ENCODE data around the gene MTMR3.

MTMR3 gene

DNA sequence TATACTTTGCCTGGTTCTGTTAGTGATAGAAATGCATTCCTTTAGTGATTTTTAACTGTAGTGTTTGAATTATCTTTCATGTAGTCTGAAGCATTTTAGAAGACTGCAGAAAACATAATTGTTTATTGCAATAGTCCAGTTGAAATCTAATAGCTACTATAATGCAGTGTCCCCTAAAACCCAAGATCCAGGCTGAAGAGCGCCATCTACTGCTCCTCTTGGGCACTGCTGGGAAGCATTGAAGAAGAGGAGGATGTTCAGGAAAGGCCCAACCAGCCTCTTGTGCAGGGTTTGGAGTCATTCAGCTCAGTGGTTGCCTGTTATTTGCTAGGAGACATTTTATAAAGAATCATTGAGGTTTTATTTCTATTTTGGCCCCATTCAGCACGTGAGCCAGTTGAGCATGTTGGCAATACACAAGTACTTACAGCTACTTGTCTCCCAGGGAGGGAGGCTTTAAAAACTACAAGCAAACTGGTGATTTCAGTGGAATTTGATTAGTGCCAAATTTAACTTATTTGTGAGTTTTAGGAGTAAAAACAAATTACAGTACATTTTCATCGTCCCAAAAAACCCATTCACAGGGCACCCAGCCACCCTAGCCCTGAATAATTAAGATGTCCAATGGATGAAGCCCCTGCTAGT lies 122.4 kb downstream of the MTMR3 start:
- H2BK12ac ChIP-seq (ENCODE audit: low read length in 2 of 2): no peak overlapping the region
- peaks cover 6% of the 10 kb centered on the region for H3K4me1 ChIP-seq (ENCODE audit: control insufficient read depth, insufficient read depth, low read depth, low read length)
- H3K4me2 ChIP-seq (ENCODE audit: low read length, poor library complexity, severe bottlenecking): no peak overlapping the region
- H3K9ac ChIP-seq (ENCODE audit: low read length): no peak overlapping the region
- DNase-seq: peak; percentile 74
- no peak overlapping the region for H2BK15ac ChIP-seq (ENCODE audit: low read depth, poor library complexity, severe bottlenecking)
- no peak overlapping the region for H2AK5ac ChIP-seq (ENCODE audit: low read length, severe bottlenecking)
- H3K18ac ChIP-seq (ENCODE audit: low read depth in 1 of 2, low read length in 2 of 2): no peak overlapping the region
- H3K23ac ChIP-seq (ENCODE audit: low read length in 2 of 2): no peak overlapping the region
- no peak overlapping the region for H2BK120ac ChIP-seq (ENCODE audit: low read depth, low read length)
- no peak overlapping the region for H3K14ac ChIP-seq (ENCODE audit: low read length in 2 of 2)
- H3K9me3 ChIP-seq (ENCODE audit: control insufficient read depth, low read length): no peaks in the 10 kb centered on the region
- H4K91ac ChIP-seq (ENCODE audit: low read length): no peak overlapping the region
- H4K8ac ChIP-seq (ENCODE audit: low read length): no peak overlapping the region
- peaks cover 20 to 61% of the 10 kb centered on the region in 2 experiments for H3K36me3 ChIP-seq (ENCODE audit: control insufficient read depth in 1 of 2, insufficient read depth in 2 of 2, low read depth in 1 of 2, low read length in 2 of 2)
- H3K79me1 ChIP-seq (replicated peaks; ENCODE audit: low read length, poor library complexity, severe bottlenecking): peaks cover 26% of the 10 kb centered on the region
- H2BK5ac ChIP-seq (ENCODE audit: low read depth, low read length, poor library complexity, severe bottlenecking): no peak overlapping the region
- 28% methylated on average over 3 of the region's 3 CpGs for WGBS
- H2AFZ ChIP-seq (ENCODE audit: low read depth, low read length): no peak overlapping the region
- no peak overlapping the region for H3K4me3 ChIP-seq (ENCODE audit: insufficient read depth in 1 of 2, low read depth in 1 of 2, low read length in 2 of 2)
- H3K27ac ChIP-seq (ENCODE audit: low read length, poor library complexity, severe bottlenecking): no peak overlapping the region
- H3K27me3 ChIP-seq (ENCODE audit: control insufficient read depth in 1 of 2, insufficient read depth in 1 of 2, low read length in 2 of 2): no peaks in the 10 kb centered on the region
- no peak overlapping the region for H3K4ac ChIP-seq (ENCODE audit: low read depth in 1 of 2, low read length in 2 of 2)

DNA sequence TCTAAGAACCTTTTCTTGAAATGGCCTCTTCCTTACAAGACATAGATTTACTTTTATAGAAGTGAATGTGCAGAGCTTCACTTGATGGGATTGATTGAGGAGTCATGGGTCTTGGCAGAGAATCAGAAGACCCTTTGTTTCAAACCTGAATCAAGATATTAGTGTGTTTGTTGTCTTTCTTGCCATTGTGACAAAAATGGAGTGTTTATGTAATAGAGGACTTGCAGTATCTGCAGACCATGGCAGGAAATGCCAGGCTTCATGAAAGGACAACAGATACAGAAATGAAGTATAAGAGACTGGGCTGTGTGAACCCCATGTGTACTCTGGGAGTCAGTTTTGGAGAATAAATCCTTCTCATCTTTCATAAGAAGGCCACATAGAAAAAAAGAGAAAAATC lies 124.4 kb downstream of the MTMR3 start:
- Histone ChIP-seq H2AK5ac (ENCODE audit: low read length, severe bottlenecking) (no peak overlapping the region), H3K18ac (ENCODE audit: low read depth in 1 of 2, low read length in 2 of 2) (no peak overlapping the region), H2BK120ac (ENCODE audit: low read depth, low read length) (no peak overlapping the region), H3K9me3 (ENCODE audit: control insufficient read depth, low read length) (no peaks in the 10 kb centered on the region), H4K91ac (ENCODE audit: low read length) (no peak overlapping the region), H2BK12ac (ENCODE audit: low read length in 2 of 2) (no peak overlapping the region), H3K4me3 (ENCODE audit: insufficient read depth in 1 of 2, low read depth in 1 of 2, low read length in 2 of 2) (no peak overlapping the region), H3K79me1 (replicated peaks; ENCODE audit: low read length, poor library complexity, severe bottlenecking) (peaks cover 23% of the 10 kb centered on the region), H3K14ac (ENCODE audit: low read length in 2 of 2) (no peak overlapping the region), H3K23ac (ENCODE audit: low read length in 2 of 2) (no peak overlapping the region), H3K4ac (ENCODE audit: low read depth in 1 of 2, low read length in 2 of 2) (no peak overlapping the region), H3K9ac (ENCODE audit: low read length) (no peak overlapping the region), H2AFZ (ENCODE audit: low read depth, low read length) (no peak overlapping the region), H3K27ac (ENCODE audit: low read length, poor library complexity, severe bottlenecking) (no peak overlapping the region), H3K36me3 (ENCODE audit: control insufficient read depth in 1 of 2, insufficient read depth in 2 of 2, low read depth in 1 of 2, low read length in 2 of 2) (peaks cover 23 to 58% of the 10 kb centered on the region in 2 experiments), H4K8ac (ENCODE audit: low read length) (no peak overlapping the region), H2BK5ac (ENCODE audit: low read depth, low read length, poor library complexity, severe bottlenecking) (no peak overlapping the region), H3K4me1 (ENCODE audit: control insufficient read depth, insufficient read depth, low read depth, low read length) (peaks cover 4% of the 10 kb centered on the region), H2BK15ac (ENCODE audit: low read depth, poor library complexity, severe bottlenecking) (no peak overlapping the region), H3K27me3 (ENCODE audit: control insufficient read depth in 1 of 2, insufficient read depth in 1 of 2, low read length in 2 of 2) (no peaks in the 10 kb centered on the region), H3K4me2 (ENCODE audit: low read length, poor library complexity, severe bottlenecking) (no peak overlapping the region)
- DNase-seq: no peak

DNA sequence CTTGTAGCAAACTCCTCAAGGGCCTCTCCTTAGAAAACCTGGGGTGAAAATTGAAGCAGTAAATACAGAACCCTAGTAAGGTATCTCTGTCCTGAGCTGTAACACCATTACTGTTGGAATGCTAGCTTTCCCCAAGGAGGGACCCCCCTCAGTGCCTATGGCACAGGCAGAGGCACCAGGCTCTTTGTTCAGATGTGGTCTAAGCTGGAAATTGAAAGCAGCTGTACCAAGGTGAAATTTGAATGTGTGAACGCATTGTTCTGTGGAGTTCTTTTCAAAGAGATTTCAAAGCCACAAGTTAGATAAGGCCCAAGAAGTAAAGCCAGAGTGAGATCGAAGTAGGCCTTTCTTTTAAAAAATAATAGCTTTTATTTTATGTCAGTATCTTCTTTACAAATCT lies 125.4 kb downstream of the MTMR3 start:
- no peak overlapping the region for H3K4me2 ChIP-seq (ENCODE audit: low read length, poor library complexity, severe bottlenecking)
- no peak overlapping the region for H2AK5ac ChIP-seq (ENCODE audit: low read length, severe bottlenecking)
- H2BK5ac ChIP-seq (ENCODE audit: low read depth, low read length, poor library complexity, severe bottlenecking): no peak overlapping the region
- H3K9ac ChIP-seq (ENCODE audit: low read length): peak overlapping the region; percentile 63
- peaks cover 19% of the 10 kb centered on the region for H3K79me1 ChIP-seq (replicated peaks; ENCODE audit: low read length, poor library complexity, severe bottlenecking)
- peaks cover 25 to 58% of the 10 kb centered on the region in 2 experiments for H3K36me3 ChIP-seq (ENCODE audit: control insufficient read depth in 1 of 2, insufficient read depth in 2 of 2, low read depth in 1 of 2, low read length in 2 of 2)
- H2AFZ ChIP-seq (ENCODE audit: low read depth, low read length): no peak overlapping the region
- H3K4me1 ChIP-seq (ENCODE audit: control insufficient read depth, insufficient read depth, low read depth, low read length): peaks cover 4% of the 10 kb centered on the region
- no peak for DNase-seq
- H2BK120ac ChIP-seq (ENCODE audit: low read depth, low read length): no peak overlapping the region
- no peak overlapping the region for H3K18ac ChIP-seq (ENCODE audit: low read depth in 1 of 2, low read length in 2 of 2)
- H4K91ac ChIP-seq (ENCODE audit: low read length): no peak overlapping the region
- H3K4me3 ChIP-seq (ENCODE audit: insufficient read depth in 1 of 2, low read depth in 1 of 2, low read length in 2 of 2): no peak overlapping the region
- 100% methylated on average over 1 of the region's 2 CpGs for WGBS
- no peaks in the 10 kb centered on the region for H3K27me3 ChIP-seq (ENCODE audit: control insufficient read depth in 1 of 2, insufficient read depth in 1 of 2, low read length in 2 of 2)
- no peak overlapping the region for H3K23ac ChIP-seq (ENCODE audit: low read length in 2 of 2)
- no peak overlapping the region for H4K8ac ChIP-seq (ENCODE audit: low read length)
- no peak overlapping the region for H3K27ac ChIP-seq (ENCODE audit: low read length, poor library complexity, severe bottlenecking)
- no peak overlapping the region for H3K14ac ChIP-seq (ENCODE audit: low read length in 2 of 2)
- no peaks in the 10 kb centered on the region for H3K9me3 ChIP-seq (ENCODE audit: control insufficient read depth, low read length)
- H3K4ac ChIP-seq (ENCODE audit: low read depth in 1 of 2, low read length in 2 of 2): no peak overlapping the region
- H2BK15ac ChIP-seq (ENCODE audit: low read depth, poor library complexity, severe bottlenecking): no peak overlapping the region
- H2BK12ac ChIP-seq (ENCODE audit: low read length in 2 of 2): no peak overlapping the region

DNA sequence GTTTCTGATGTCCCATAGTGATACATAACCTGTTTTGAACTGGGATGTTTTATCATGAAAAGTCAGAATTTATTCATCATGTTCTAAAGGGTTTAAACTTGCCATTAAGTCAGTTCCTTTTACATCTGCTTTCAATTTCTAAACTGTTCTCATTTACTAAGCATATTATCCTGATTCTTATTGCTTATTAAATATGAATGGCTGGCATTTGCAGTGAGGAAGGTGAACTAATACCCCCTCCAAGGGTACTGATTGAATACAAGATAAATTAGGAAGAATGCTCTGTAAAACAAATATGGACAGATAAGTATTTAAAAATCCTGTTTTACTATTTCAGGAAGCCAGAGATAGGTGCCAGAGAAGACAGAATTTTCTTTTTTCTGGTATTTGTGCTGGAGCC lies 126.5 kb downstream of the MTMR3 start:
- H3K9me3 ChIP-seq (ENCODE audit: control insufficient read depth, low read length): no peaks in the 10 kb centered on the region
- peaks cover 29 to 60% of the 10 kb centered on the region in 2 experiments for H3K36me3 ChIP-seq (ENCODE audit: control insufficient read depth in 1 of 2, insufficient read depth in 2 of 2, low read depth in 1 of 2, low read length in 2 of 2)
- DNase-seq: no peak
- no peak overlapping the region for H2BK5ac ChIP-seq (ENCODE audit: low read depth, low read length, poor library complexity, severe bottlenecking)
- H3K4me1 ChIP-seq (ENCODE audit: control insufficient read depth, insufficient read depth, low read depth, low read length): peaks cover 3% of the 10 kb centered on the region
- peak overlapping the region; percentile 63 for H3K9ac ChIP-seq (ENCODE audit: low read length)
- H2BK15ac ChIP-seq (ENCODE audit: low read depth, poor library complexity, severe bottlenecking): no peak overlapping the region
- H2AK5ac ChIP-seq (ENCODE audit: low read length, severe bottlenecking): no peak overlapping the region
- no peak overlapping the region for H3K4ac ChIP-seq (ENCODE audit: low read depth in 1 of 2, low read length in 2 of 2)
- H3K14ac ChIP-seq (ENCODE audit: low read length in 2 of 2): no peak overlapping the region
- H2AFZ ChIP-seq (ENCODE audit: low read depth, low read length): no peak overlapping the region
- H3K79me1 ChIP-seq (replicated peaks; ENCODE audit: low read length, poor library complexity, severe bottlenecking): peaks cover 20% of the 10 kb centered on the region
- H3K23ac ChIP-seq (ENCODE audit: low read length in 2 of 2): no peak overlapping the region
- H4K91ac ChIP-seq (ENCODE audit: low read length): no peak overlapping the region
- H2BK120ac ChIP-seq (ENCODE audit: low read depth, low read length): no peak overlapping the region
- no peak overlapping the region for H4K8ac ChIP-seq (ENCODE audit: low read length)
- no peaks in the 10 kb centered on the region for H3K27me3 ChIP-seq (ENCODE audit: control insufficient read depth in 1 of 2, insufficient read depth in 1 of 2, low read length in 2 of 2)
- H3K18ac ChIP-seq (ENCODE audit: low read depth in 1 of 2, low read length in 2 of 2): no peak overlapping the region
- no peak overlapping the region for H2BK12ac ChIP-seq (ENCODE audit: low read length in 2 of 2)
- no peak overlapping the region for H3K4me3 ChIP-seq (ENCODE audit: insufficient read depth in 1 of 2, low read depth in 1 of 2, low read length in 2 of 2)
- no peak overlapping the region for H3K4me2 ChIP-seq (ENCODE audit: low read length, poor library complexity, severe bottlenecking)
- no peak overlapping the region for H3K27ac ChIP-seq (ENCODE audit: low read length, poor library complexity, severe bottlenecking)

Measured in mesenchymal stem cell (in vitro differentiated cells and primary cell).